ENCODE results near the gene TSACC. TPM values are rescaled to one million over a fixed set of nuclear protein-coding genes. Genes with fewer than 3 reads are reported as not detected.

TSACC gene
- total and polyA plus RNA-seq, 2 experiments from 2014 or later, result 1.3 TPM; not detected in 1

DNA sequence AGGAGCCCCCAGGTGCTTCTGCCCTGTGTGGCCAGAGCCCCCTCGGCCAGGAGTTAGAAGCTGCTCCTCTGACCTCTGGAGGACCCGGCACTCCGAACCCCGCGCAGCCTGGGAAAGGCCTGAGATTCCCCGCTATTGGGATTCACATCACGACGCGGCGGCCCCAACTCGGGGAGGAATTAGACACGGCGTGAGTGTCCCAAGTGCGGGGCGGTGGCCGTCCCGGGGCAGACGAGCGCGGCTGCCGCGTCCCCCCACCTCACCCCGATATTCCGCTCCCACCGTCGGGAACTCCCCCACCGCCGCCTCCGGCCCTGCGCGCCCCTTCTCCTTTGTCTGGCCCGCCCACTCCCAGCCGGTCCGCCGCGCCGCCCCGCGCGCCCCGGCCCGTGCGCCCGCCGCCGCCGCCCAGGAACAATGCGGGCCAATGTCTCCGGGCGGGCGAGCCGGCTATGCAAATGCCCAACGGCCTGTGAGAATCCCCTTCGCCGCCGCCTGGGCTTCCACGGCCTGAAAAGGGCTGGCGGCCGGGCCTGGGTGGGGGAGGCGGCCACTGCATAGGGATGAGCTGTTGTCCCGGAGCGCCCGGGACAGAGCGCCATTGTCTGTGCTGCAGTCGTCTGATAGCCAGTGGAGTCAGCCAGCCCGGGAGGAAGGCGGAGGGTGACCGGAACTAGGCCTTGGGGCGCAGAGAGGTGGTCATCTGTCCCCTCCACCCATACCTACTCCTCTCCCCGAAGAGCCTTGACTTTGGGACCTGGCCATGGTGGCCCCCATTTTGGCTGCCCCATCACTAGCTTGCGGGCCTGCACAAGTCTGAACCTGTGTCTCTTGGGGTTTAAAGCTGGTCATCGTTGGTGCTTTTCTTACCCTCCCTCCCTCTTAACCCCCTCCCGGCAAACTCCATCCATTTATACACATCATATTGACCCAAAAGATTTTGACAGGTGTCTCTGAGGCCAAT lies 50.1 kb downstream of the TSACC start:
- no peaks in the 10 kb centered on the region for H4K20me1 ChIP-seq (ENCODE audit: insufficient read depth)
- H3K36me3 ChIP-seq (ENCODE audit: low read depth), result no peaks in the 10 kb centered on the region
- H3K27me3 ChIP-seq (replicated peaks; ENCODE audit: insufficient read depth), result peaks cover 22% of the 10 kb centered on the region
- H3K9ac ChIP-seq, result no peak overlapping the region
- TF ChIP-seq EZH2 (IDR thresholded peaks at IDR 0.05; ENCODE audit: insufficient read depth, poor library complexity, severe bottlenecking) (peak; percentile 37), EZH2phosphoT487 (IDR thresholded peaks at IDR 0.05; ENCODE audit: insufficient read depth, low read depth) (no peak)
- peak; percentile 23 for DNase-seq
- 11 to 17% methylated on average over 33 to 73 of the region's 73 CpGs for WGBS, 2 experiments (ENCODE audit: low coverage in 1 of 2, low lambda C conversion rate in 2 of 2, missing lambda C conversion rate in 2 of 2)
- no peak overlapping the region for H3K27ac ChIP-seq
- H3K9me2 ChIP-seq (ENCODE audit: insufficient read depth), result no peaks in the 10 kb centered on the region
- no peaks in the 10 kb centered on the region for H3K79me2 ChIP-seq (ENCODE audit: insufficient read depth)
- in situ Hi-C loops (cut with MboI), result loop anchor here (10.0 kb wide), 2 partner anchors 56 to 216 kb away; partner anchors contain the start of gene GPATCH4
- H3K4me3 ChIP-seq, result no peak overlapping the region
- H3K9me3 ChIP-seq (ENCODE audit: low read depth), result no peaks in the 10 kb centered on the region
- H2AFZ ChIP-seq, result no peak overlapping the region
- H3K4me1 ChIP-seq (ENCODE audit: insufficient read depth), result no peaks in the 10 kb centered on the region
- peak overlapping the region; percentile 42 for H3K4me2 ChIP-seq (ENCODE audit: unreplicated experiment)
- H3F3A ChIP-seq (ENCODE audit: insufficient read depth), result no peaks in the 10 kb centered on the region

DNA sequence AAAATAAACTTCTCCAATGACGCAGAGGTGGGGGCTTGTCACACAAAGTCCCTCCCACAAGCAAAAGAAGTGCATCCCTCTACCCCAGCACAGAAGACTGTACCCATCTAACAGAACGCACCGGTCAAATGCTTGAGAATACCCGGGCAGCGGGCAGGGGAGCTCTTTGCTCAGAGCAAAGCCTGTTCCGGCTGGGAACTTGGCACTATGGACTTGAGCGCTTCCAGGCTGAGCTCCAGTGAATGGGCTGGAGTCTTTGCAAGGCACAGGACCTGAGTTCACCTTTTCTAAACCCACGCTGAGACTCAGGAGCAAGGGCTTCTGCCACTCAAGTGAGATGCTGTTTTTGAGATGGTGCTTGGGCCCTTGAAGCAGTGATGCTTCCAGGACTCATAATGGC lies 51.0 kb downstream of the TSACC start:
- Histone ChIP-seq H2AFZ (no peak overlapping the region), H3K79me2 (ENCODE audit: insufficient read depth) (no peaks in the 10 kb centered on the region), H3K9me2 (ENCODE audit: insufficient read depth) (no peaks in the 10 kb centered on the region), H3K27ac (no peak overlapping the region), H3K4me3 (no peak overlapping the region), H3K4me1 (ENCODE audit: insufficient read depth) (no peaks in the 10 kb centered on the region), H3K9ac (no peak overlapping the region), H3K27me3 (replicated peaks; ENCODE audit: insufficient read depth) (peaks cover 22% of the 10 kb centered on the region), H3K9me3 (ENCODE audit: low read depth) (no peaks in the 10 kb centered on the region), H3K4me2 (ENCODE audit: unreplicated experiment) (no peak overlapping the region), H4K20me1 (ENCODE audit: insufficient read depth) (no peaks in the 10 kb centered on the region), H3K36me3 (ENCODE audit: low read depth) (no peaks in the 10 kb centered on the region), H3F3A (ENCODE audit: insufficient read depth) (no peaks in the 10 kb centered on the region)
- in situ Hi-C loops (cut with MboI), result loop anchor here (10.0 kb wide), 2 partner anchors 55 to 215 kb away; partner anchors contain the start of gene GPATCH4
- TF ChIP-seq EZH2phosphoT487 (IDR thresholded peaks at IDR 0.05; ENCODE audit: insufficient read depth, low read depth), result no peak
- no peak for TF ChIP-seq EZH2 (IDR thresholded peaks at IDR 0.05; ENCODE audit: insufficient read depth, poor library complexity, severe bottlenecking)
- no peak for DNase-seq
- WGBS, 2 experiments (ENCODE audit: low coverage in 1 of 2, low lambda C conversion rate in 2 of 2, missing lambda C conversion rate in 2 of 2), result 92 to 93% methylated on average over 8 of the region's 8 CpGs

DNA sequence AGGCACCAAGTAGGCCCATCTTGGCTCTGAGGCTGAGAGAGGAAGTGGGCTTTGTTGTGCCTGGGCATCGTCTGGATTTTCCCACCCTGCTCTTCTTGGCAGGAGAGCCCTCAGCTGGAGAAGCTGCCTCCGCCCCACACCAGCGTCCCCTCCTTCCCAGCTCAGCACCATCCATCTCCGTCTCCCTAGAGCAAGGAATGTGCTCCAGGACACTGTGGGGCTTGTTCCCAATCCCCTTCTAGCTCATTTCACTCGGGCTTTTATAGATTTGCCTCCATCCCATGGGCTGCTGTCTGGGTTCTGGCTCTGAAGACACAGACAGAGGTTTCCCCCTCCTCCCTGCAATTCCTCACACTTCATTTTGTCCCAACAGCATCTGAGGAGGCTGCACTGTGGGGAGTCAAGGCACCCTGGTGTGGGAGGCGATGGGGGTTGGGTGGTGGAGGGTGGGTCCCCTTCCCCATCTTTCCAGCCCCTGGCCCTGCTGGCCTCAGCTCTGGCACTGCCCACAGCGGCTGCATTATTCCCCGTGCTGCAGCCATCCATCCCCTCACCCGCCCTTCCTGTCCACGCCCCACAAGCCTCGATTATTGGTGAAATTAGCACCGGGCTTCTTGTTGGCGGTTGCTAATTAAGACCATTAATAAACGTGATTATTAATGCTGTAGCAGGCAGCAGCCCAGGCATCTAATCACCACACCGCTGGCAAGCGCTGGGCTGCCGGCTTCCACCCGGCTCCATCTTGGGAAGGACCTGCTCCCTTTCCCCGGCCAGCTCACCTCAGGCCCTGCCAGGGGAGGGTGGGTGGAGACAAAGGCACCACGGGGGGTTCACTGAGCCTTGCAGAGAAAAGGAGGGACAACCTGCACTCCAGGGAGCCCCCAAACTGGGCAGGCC lies 52.4 kb downstream of the TSACC start:
- peaks cover 22% of the 10 kb centered on the region for H3K27me3 ChIP-seq (replicated peaks; ENCODE audit: insufficient read depth)
- no peak overlapping the region for H3K4me3 ChIP-seq
- no peak overlapping the region for H3K9ac ChIP-seq
- H3K27ac ChIP-seq, result no peak overlapping the region
- H3K4me1 ChIP-seq (ENCODE audit: insufficient read depth), result no peaks in the 10 kb centered on the region
- in situ Hi-C loops (cut with MboI), result no loop called here
- H4K20me1 ChIP-seq (ENCODE audit: insufficient read depth), result no peaks in the 10 kb centered on the region
- no peak for TF ChIP-seq EZH2phosphoT487 (IDR thresholded peaks at IDR 0.05; ENCODE audit: insufficient read depth, low read depth)
- no peak for TF ChIP-seq EZH2 (IDR thresholded peaks at IDR 0.05; ENCODE audit: insufficient read depth, poor library complexity, severe bottlenecking)
- H3K36me3 ChIP-seq (ENCODE audit: low read depth), result no peaks in the 10 kb centered on the region
- 52% methylated on average over 20 of the region's 20 CpGs for WGBS, 2 experiments (ENCODE audit: low coverage in 1 of 2, low lambda C conversion rate in 2 of 2, missing lambda C conversion rate in 2 of 2)
- DNase-seq, result no peak
- no peak overlapping the region for H2AFZ ChIP-seq
- no peaks in the 10 kb centered on the region for H3K79me2 ChIP-seq (ENCODE audit: insufficient read depth)
- H3K4me2 ChIP-seq (ENCODE audit: unreplicated experiment), result no peak overlapping the region
- H3F3A ChIP-seq (ENCODE audit: insufficient read depth), result no peaks in the 10 kb centered on the region
- H3K9me2 ChIP-seq (ENCODE audit: insufficient read depth), result no peaks in the 10 kb centered on the region
- no peaks in the 10 kb centered on the region for H3K9me3 ChIP-seq (ENCODE audit: low read depth)

DNA sequence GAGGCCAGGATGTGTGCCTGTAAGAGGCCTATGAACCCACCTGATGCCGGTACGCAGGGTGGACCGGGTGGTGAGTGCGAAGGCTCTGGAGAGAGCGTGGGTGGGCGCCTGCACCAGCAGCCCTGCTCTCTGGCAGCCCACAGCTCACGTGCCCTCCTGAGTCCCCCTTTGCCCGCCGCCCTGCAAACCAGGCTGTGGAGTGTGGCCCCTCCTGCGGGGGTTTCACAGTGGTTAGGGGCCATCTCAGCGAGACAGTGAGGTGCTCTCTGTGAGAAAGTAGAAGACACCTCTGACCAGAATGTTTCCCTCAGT lies 53.0 kb downstream of the TSACC start:
- Histone ChIP-seq H3K9me3 (ENCODE audit: low read depth) (no peaks in the 10 kb centered on the region), H2AFZ (no peak overlapping the region), H3K79me2 (ENCODE audit: insufficient read depth) (no peaks in the 10 kb centered on the region), H3K4me2 (ENCODE audit: unreplicated experiment) (no peak overlapping the region), H3K27ac (no peak overlapping the region), H3K27me3 (replicated peaks; ENCODE audit: insufficient read depth) (peaks cover 22% of the 10 kb centered on the region), H3K4me3 (no peak overlapping the region), H3K4me1 (ENCODE audit: insufficient read depth) (no peaks in the 10 kb centered on the region), H3K36me3 (ENCODE audit: low read depth) (no peaks in the 10 kb centered on the region), H3K9me2 (ENCODE audit: insufficient read depth) (no peaks in the 10 kb centered on the region), H3K9ac (no peak overlapping the region), H4K20me1 (ENCODE audit: insufficient read depth) (no peaks in the 10 kb centered on the region), H3F3A (ENCODE audit: insufficient read depth) (no peaks in the 10 kb centered on the region)
- TF ChIP-seq EZH2 (IDR thresholded peaks at IDR 0.05; ENCODE audit: insufficient read depth, poor library complexity, severe bottlenecking) (no peak), EZH2phosphoT487 (IDR thresholded peaks at IDR 0.05; ENCODE audit: insufficient read depth, low read depth) (no peak)
- no peak for DNase-seq
- in situ Hi-C loops (cut with MboI), result no loop called here
- WGBS, 2 experiments (ENCODE audit: low coverage in 1 of 2, low lambda C conversion rate in 2 of 2, missing lambda C conversion rate in 2 of 2), result 74 to 79% methylated on average over 10 to 11 of the region's 11 CpGs

Data from GM23248 (cell line).